GM19467 (cell line): ENCODE measurements around the gene CR1L.
A peak's percentile ranks its signal among the peaks of the same experiment; 100 is the strongest.
"Not testable (repeated sequence)": the region's sequence is repeated elsewhere in the genome, so short reads cannot be mapped to it uniquely, and the experiment has no call there.

Experiments
- ATAC-seq: cut with Tn5 transposase; IDR thresholded peaks from one replicate; pipeline ENCODE4 v1.9.1; 2021; ENCODE audit warnings: mild to moderate bottlenecking, moderate library complexity; ENCODE audit not compliant: unreplicated experiment

The CR1L gene

GRCh38 chr1:207644852-207645634 lies at the start of gene CR1L:
TSS of gene CR1L (plus strand) at chr1:207645133. CDS start at chr1:207645234, 101 bp downstream.
- ATAC-seq = peak; percentile 92

- ATAC-seq = no peak
Measured at GRCh38 chr1:207603777-207604176, 41.2 kb upstream of the CR1L start.

DNA sequence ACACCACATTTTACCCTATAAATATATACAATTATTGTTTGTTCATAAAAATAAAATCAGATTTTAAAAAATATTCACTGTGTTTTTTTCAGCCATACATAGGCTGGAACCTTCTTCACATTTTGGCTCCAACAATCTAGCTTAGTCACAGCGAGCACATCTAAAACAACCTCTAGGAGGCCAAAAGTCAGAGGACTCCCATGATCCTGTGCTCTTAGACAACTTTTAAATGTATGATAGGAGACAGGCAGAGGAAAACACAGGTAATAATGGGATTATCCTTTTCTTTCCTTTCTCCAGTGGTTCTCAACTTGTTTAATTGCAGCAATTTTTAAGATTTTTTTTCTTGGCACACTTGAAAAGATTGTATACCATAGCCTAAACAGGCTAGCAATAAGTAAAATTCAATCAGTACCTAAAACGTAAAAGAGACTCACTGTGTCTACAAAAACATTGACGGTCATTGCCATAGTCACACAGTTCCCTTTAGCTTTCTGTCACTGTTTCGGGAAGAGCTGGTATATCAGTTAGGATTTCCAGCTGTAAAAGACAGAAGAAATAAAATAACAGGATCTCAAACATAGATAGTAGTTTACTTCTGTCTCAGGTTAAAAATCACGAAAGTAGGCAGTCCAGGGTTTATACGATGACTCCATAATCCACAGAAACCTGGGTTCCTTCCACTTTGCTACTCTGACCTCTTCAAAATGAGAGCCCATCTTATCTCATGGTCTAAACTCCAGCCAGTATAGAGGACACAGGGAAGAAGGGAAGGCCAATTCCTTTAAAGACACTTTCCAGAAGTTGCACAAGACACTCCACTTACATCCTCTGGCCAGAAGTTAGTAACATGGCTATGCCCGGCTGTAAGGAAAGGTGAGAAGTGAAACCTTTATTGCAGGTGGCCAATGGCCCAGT lies 39.2 kb upstream of the CR1L start:
- ATAC-seq = no peak

DNA sequence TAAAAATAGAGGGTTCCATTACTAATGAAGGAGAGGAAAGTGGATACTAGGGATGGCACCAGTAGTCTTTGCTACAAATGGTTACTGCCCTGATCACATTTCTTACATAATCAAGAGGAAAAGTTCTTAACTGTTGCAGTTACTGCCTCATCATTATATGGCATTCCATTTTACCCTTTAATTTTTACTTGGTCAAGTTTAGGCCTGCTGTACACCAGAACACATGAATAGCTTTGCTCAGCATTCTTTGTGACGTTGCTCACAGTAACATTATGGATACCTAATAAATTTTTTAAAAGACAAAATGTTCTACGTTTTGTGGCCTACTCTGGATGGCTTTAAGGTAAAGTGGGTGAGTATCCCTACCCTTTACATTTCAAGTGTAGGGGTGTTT lies 38.6 kb upstream of the CR1L start:
- no peak for ATAC-seq

DNA sequence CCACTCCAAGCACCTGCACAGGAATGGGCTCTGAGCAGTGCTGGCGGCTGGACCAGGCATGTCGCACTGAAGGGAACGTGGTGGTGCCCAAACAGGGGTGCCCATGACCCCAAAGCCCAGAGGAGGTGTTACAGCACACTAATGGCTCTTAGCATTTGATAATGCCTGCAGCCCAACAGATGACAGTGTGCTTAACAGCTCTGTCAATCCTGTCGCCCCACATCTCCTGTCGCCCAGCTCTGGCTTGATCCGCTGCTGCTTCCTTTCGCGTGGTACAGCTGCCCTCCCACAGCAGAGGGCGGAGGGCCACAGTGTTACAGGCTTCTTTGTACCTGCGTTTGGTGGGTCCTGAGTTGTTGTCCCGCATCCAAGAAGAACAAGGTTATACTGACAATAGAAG lies 32.2 kb upstream of the CR1L start:
- no peak for ATAC-seq

- ATAC-seq = peak; percentile 94
Measured at GRCh38 chr1:207619871-207620542, 24.9 kb upstream of the CR1L start.

GRCh38 chr1:207620543-207620893 lies 24.4 kb upstream of the CR1L start:
- no peak for ATAC-seq

GRCh38 chr1:207625504-207626071 lies 19.3 kb upstream of the CR1L start:
- ATAC-seq = not testable (repeated sequence)

GRCh38 chr1:207626972-207627337 lies 18.0 kb upstream of the CR1L start:
- no peak for ATAC-seq

DNA sequence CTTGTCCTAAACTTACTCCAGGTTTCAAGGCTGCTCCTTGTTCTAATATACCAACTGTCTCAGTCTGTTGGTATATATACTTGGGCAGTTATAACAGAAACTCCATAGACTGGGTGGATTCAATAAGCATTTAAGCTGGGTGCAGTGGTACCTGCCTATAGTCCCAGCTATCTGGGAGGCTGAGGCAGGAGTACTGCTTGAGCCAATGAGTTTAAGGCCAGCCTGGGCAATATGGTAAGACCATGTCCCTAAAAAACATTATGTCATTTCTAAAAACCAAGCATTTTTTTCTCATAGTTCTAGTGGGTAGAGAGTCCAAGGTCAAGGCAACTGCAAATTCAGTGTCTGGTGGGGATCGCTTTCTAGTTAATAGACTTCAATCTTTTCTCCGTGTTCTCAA lies 17.4 kb upstream of the CR1L start:
- ATAC-seq = no peak

DNA sequence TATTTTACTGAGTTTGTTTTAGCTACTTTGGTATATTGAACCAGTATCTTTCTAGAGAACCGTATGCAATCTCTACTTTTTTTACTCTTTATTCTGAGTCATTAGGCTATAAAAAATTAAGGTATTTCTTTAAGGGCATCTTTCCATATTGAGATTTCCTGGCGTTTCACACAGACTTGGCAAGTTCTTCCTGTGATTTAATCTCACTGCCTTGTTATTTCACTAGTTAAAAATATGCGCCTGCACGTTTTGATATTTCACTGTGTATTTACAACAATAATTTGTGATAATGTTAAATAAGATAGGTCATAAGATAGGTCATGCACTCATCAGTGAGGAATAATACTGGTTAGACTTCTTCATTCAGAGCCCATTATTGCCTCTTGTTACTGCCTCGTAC lies 16.2 kb upstream of the CR1L start:
- no peak for ATAC-seq

- ATAC-seq = no peak
Measured at GRCh38 chr1:207631137-207631536, 13.8 kb upstream of the CR1L start.

GRCh38 chr1:207633226-207633625 lies 11.7 kb upstream of the CR1L start:
- ATAC-seq = no peak

- not testable (repeated sequence) for ATAC-seq
Measured at GRCh38 chr1:207633699-207634289, 11.1 kb upstream of the CR1L start.

DNA sequence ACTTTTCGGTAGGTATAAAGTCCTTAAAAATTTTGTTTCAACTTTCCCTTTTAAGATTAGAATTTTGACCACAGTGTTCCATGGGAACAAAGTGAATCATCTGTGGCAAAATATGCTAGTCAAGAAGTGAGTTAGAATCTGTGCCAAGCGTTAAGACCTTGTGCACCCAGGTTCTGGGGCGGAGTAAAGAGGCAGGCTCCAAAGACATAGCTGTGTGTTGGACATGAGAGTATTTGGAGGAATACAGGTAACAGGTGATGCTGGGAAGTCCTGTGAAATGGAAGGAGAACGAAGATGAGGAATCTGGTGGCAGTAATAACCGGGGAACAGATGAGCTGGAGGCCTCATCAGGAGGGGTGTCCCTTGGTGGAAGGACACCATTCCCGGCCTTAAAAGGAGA lies 10.6 kb upstream of the CR1L start:
- not testable (repeated sequence) for ATAC-seq

GRCh38 chr1:207635569-207636186 lies 9.3 kb upstream of the CR1L start:
- not testable (repeated sequence) for ATAC-seq

- ATAC-seq = not testable (repeated sequence)
Measured at GRCh38 chr1:207638487-207639145, 6.3 kb upstream of the CR1L start.

DNA sequence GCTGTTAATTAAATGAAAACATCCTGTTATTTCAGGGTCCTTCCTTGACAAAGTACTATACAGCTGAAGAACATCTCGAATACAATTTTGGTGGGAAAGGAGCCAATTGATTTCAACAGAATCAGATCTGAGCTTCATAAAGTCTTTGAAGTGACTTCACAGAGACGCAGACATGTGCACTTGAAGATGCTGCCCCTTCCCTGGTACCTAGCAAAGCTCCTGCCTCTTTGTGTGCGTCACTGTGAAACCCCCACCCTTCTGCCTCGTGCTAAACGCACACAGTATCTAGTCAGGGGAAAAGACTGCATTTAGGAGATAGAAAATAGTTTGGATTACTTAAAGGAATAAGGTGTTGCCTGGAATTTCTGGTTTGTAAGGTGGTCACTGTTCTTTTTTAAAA lies 5.6 kb upstream of the CR1L start:
- ATAC-seq = not testable (repeated sequence)

DNA sequence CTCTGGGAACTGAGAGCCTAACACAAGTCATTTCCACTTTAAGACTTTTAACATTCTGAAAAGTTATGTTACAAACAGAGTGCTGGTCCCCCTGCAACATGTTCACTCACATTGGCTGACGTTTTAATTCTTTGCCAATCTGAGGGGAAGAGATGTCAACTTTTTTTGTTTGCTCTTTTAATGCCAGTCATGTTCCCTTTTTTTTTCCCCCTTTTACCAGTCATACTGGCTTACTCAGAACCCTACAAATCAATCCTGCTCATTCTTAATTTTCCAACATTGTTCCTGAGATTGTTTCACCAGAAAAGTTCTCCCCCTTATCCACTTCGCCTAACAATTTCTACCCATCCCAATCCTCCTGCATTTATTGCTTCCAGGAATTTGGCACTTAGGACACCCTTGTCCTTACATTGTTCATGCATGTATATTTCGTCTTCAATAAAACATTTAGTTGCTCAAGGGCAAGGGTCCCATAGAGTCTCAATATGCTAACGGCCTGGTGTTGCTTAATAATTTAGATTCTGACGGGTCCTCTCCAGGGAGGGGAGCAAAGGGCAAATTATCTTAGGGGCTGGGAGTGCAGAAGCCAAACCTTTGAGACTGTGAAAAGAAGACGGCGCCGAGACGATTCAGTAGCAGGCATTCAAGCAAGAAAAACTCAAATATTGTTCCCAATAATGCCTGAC lies 624 bp upstream of the CR1L start:
- no peak for ATAC-seq
